Measurements from ENCODE around the gene DFFB.
"Not testable (repeated sequence)": the region's sequence is repeated elsewhere in the genome, so short reads cannot be mapped to it uniquely, and the experiment has no call there.

The DFFB gene

GRCh38 chr1:3909615-3910014 is 52.3 kb downstream of the DFFB start:
- no peak for DNase-seq (ENCODE audit: low read depth in 2 of 2)

- DNase-seq (ENCODE audit: low read depth in 2 of 2) = no peak
These were observed 52.9 kb downstream of the DFFB start for GRCh38 chr1:3910049-3910731.

- peak; percentile 32 to 62 for DNase-seq (ENCODE audit: low read depth in 2 of 2)
These were observed 53.9 kb downstream of the DFFB start for GRCh38 chr1:3910857-3911845.

GRCh38 chr1:3911981-3912808 is 54.9 kb downstream of the DFFB start:
- no peak for DNase-seq (ENCODE audit: low read depth in 2 of 2)

- no peak for DNase-seq (ENCODE audit: low read depth in 2 of 2)
These were observed 55.8 kb downstream of the DFFB start for GRCh38 chr1:3912809-3913685.

- no peak for DNase-seq (ENCODE audit: low read depth in 2 of 2)
These were observed 57.1 kb downstream of the DFFB start for GRCh38 chr1:3914331-3914851.

- no peak for DNase-seq (ENCODE audit: low read depth in 2 of 2)
These were observed 57.6 kb downstream of the DFFB start for GRCh38 chr1:3914911-3915310.

- DNase-seq (ENCODE audit: low read depth in 2 of 2) = no peak
These were observed 58.4 kb downstream of the DFFB start for GRCh38 chr1:3915551-3916121.

GRCh38 chr1:3917761-3918160 is 60.5 kb downstream of the DFFB start:
- DNase-seq (ENCODE audit: low read depth in 2 of 2) = no peak

GRCh38 chr1:3918359-3918758 is 61.1 kb downstream of the DFFB start:
- not testable (repeated sequence) for DNase-seq (ENCODE audit: low read depth in 2 of 2)

- no peak for DNase-seq (ENCODE audit: low read depth in 2 of 2)
These were observed 61.8 kb downstream of the DFFB start for GRCh38 chr1:3918966-3919611.

GRCh38 chr1:3919706-3920105 is 62.4 kb downstream of the DFFB start:
- DNase-seq (ENCODE audit: low read depth in 2 of 2) = no peak

GRCh38 chr1:3921765-3922164 is 64.5 kb downstream of the DFFB start:
- no peak for DNase-seq (ENCODE audit: low read depth in 2 of 2)

GRCh38 chr1:3922201-3922725 is 65.0 kb downstream of the DFFB start:
- no peak for DNase-seq (ENCODE audit: low read depth in 2 of 2)

- DNase-seq (ENCODE audit: low read depth in 2 of 2) = no peak
These were observed 65.6 kb downstream of the DFFB start for GRCh38 chr1:3922851-3923250.

- DNase-seq (ENCODE audit: low read depth in 2 of 2) = no peak
These were observed 66.3 kb downstream of the DFFB start for GRCh38 chr1:3923378-3924185.

GRCh38 chr1:3924186-3924824 is 67.0 kb downstream of the DFFB start:
- no peak for DNase-seq (ENCODE audit: low read depth in 2 of 2)

- no peak for DNase-seq (ENCODE audit: low read depth in 2 of 2)
These were observed 67.5 kb downstream of the DFFB start for GRCh38 chr1:3924825-3925220.
